Activated CD4-positive, alpha-beta T cell treated with anti-CD3 and anti-CD28 coated beads for 48 hours (primary cell): ENCODE measurements around the gene FOXK1.
"Not testable (repeated sequence)": the region's sequence is repeated elsewhere in the genome, so short reads cannot be mapped to it uniquely, and the experiment has no call there.

Source experiments
- DNase-seq: peaks from one replicate; pipeline ENCODE4 v3.0.0-alpha.2; 2020

Gene FOXK1

GRCh38 chr7:4681886-4682620, at the start of gene FOXK1:
FOXK1 (plus strand) TSS chr7:4682295; CDS start chr7:4682309, 14 bp downstream.
- DNase-seq, result peak; percentile 86

GRCh38 chr7:4633012-4633411, 49.1 kb upstream of the FOXK1 start:
- peak; percentile 49 for DNase-seq

- no peak for DNase-seq
Observed at GRCh38 chr7:4634166-4634565, 47.9 kb upstream of the FOXK1 start.

GRCh38 chr7:4638781-4639575, 43.1 kb upstream of the FOXK1 start:
- DNase-seq, result no peak

GRCh38 chr7:4641091-4641666, 40.9 kb upstream of the FOXK1 start:
- peak; percentile 9 for DNase-seq

GRCh38 chr7:4641667-4642467, 40.2 kb upstream of the FOXK1 start:
- peak; percentile 96 for DNase-seq

GRCh38 chr7:4642468-4643203, 39.5 kb upstream of the FOXK1 start:
- no peak for DNase-seq

- not testable (repeated sequence) for DNase-seq
Observed at GRCh38 chr7:4643204-4643471, 39.0 kb upstream of the FOXK1 start.

GRCh38 chr7:4645246-4645645, 36.8 kb upstream of the FOXK1 start:
- DNase-seq, result no peak

GRCh38 chr7:4648111-4648510, 34.0 kb upstream of the FOXK1 start:
- no peak for DNase-seq

GRCh38 chr7:4650433-4651047, 31.6 kb upstream of the FOXK1 start:
- DNase-seq, result no peak

- DNase-seq, result no peak
Observed at GRCh38 chr7:4653771-4654170, 28.3 kb upstream of the FOXK1 start.

GRCh38 chr7:4655311-4655710, 26.8 kb upstream of the FOXK1 start:
- no peak for DNase-seq

GRCh38 chr7:4655896-4656295, 26.2 kb upstream of the FOXK1 start:
- DNase-seq, result no peak

- no peak for DNase-seq
Observed at GRCh38 chr7:4657640-4658417, 24.3 kb upstream of the FOXK1 start.

- peak; percentile 25 for DNase-seq
Observed at GRCh38 chr7:4659551-4660286, 22.4 kb upstream of the FOXK1 start.

GRCh38 chr7:4661871-4662270, 20.2 kb upstream of the FOXK1 start:
- DNase-seq, result no peak

GRCh38 chr7:4663239-4664018, 18.7 kb upstream of the FOXK1 start:
- DNase-seq, result no peak

GRCh38 chr7:4665661-4666060, 16.4 kb upstream of the FOXK1 start:
- no peak for DNase-seq
